ENCODE data around the gene ILRUN.
A peak's percentile ranks its signal among the peaks of the same experiment; 100 is the strongest.
"Not testable (repeated sequence)": the region's sequence is repeated elsewhere in the genome, so short reads cannot be mapped to it uniquely, and the experiment has no call there.

ILRUN gene

GRCh38 chr6:34723203-34723602, 26.6 kb upstream of the ILRUN start:
- H3K4me3 ChIP-seq (ENCODE audit: extremely low read depth, insufficient read depth, low read length, poor library complexity, severe bottlenecking) = no peak overlapping the region
- WGBS, 2 experiments (ENCODE audit: insufficient coverage in 2 of 2) = 53 to 100% methylated on average over 1 to 2 of the region's 2 CpGs
- H3K9me3 ChIP-seq (ENCODE audit: control insufficient read depth, low read length) = peaks cover 7% of the 10 kb centered on the region
- no peaks in the 10 kb centered on the region for H3K36me3 ChIP-seq (ENCODE audit: control insufficient read depth, insufficient read depth, low read length)
- peaks cover 5% of the 10 kb centered on the region for H3K4me1 ChIP-seq (ENCODE audit: control insufficient read depth, insufficient read depth, low read length, poor library complexity, severe bottlenecking)
- peak overlapping the region; percentile 3 for H3K27ac ChIP-seq (ENCODE audit: low read depth, low read length, severe bottlenecking)

- 91 to 93% methylated on average over 7 to 8 of the region's 8 CpGs for WGBS, 2 experiments (ENCODE audit: insufficient coverage in 2 of 2)
- Histone ChIP-seq H3K4me1 (ENCODE audit: control insufficient read depth, insufficient read depth, low read length, poor library complexity, severe bottlenecking) (peaks cover 5% of the 10 kb centered on the region), H3K4me3 (ENCODE audit: extremely low read depth, insufficient read depth, low read length, poor library complexity, severe bottlenecking) (no peak overlapping the region), H3K27ac (ENCODE audit: low read depth, low read length, severe bottlenecking) (no peak overlapping the region), H3K36me3 (ENCODE audit: control insufficient read depth, insufficient read depth, low read length) (no peaks in the 10 kb centered on the region), H3K9me3 (ENCODE audit: control insufficient read depth, low read length) (peaks cover 7% of the 10 kb centered on the region)
Observed at GRCh38 chr6:34722451-34722850, 25.9 kb upstream of the ILRUN start.

GRCh38 chr6:34720160-34720559, 23.6 kb upstream of the ILRUN start:
- 63 to 83% methylated on average over 1 of the region's 6 CpGs for whole genome bisulfite sequencing, 2 experiments (ENCODE audit: insufficient coverage in 2 of 2)
- H3K9me3 ChIP-seq (ENCODE audit: control insufficient read depth, low read length); H3K4me1 ChIP-seq (ENCODE audit: control insufficient read depth, insufficient read depth, low read length, poor library complexity, severe bottlenecking); H3K4me3 ChIP-seq (ENCODE audit: extremely low read depth, insufficient read depth, low read length, poor library complexity, severe bottlenecking); H3K36me3 ChIP-seq (ENCODE audit: control insufficient read depth, insufficient read depth, low read length): not testable (repeated sequence)
- H3K27ac ChIP-seq (ENCODE audit: low read depth, low read length, severe bottlenecking) = peak overlapping the region; percentile 24

- H3K27ac ChIP-seq (ENCODE audit: low read depth, low read length, severe bottlenecking); H3K4me1 ChIP-seq (ENCODE audit: control insufficient read depth, insufficient read depth, low read length, poor library complexity, severe bottlenecking); H3K4me3 ChIP-seq (ENCODE audit: extremely low read depth, insufficient read depth, low read length, poor library complexity, severe bottlenecking); H3K36me3 ChIP-seq (ENCODE audit: control insufficient read depth, insufficient read depth, low read length); H3K9me3 ChIP-seq (ENCODE audit: control insufficient read depth, low read length): not testable (repeated sequence)
- no CpG with 5 or more reads among the region's 9 CpGs for WGBS, 2 experiments (ENCODE audit: insufficient coverage in 2 of 2)
Observed at GRCh38 chr6:34719646-34720045, 23.1 kb upstream of the ILRUN start.

- H3K9me3 ChIP-seq (ENCODE audit: control insufficient read depth, low read length) = no peaks in the 10 kb centered on the region
- H3K4me1 ChIP-seq (ENCODE audit: control insufficient read depth, insufficient read depth, low read length, poor library complexity, severe bottlenecking) = peaks cover 5% of the 10 kb centered on the region
- H3K27ac ChIP-seq (ENCODE audit: low read depth, low read length, severe bottlenecking) = no peak overlapping the region
- WGBS, 2 experiments (ENCODE audit: insufficient coverage in 2 of 2) = 81% methylated on average over 4 of the region's 4 CpGs; no CpG with 5 or more reads in 1 of the 2 experiments
- H3K36me3 ChIP-seq (ENCODE audit: control insufficient read depth, insufficient read depth, low read length) = no peaks in the 10 kb centered on the region
- H3K4me3 ChIP-seq (ENCODE audit: extremely low read depth, insufficient read depth, low read length, poor library complexity, severe bottlenecking) = no peak overlapping the region
Observed at GRCh38 chr6:34718976-34719375, 22.4 kb upstream of the ILRUN start.

- Histone ChIP-seq H3K4me1 (ENCODE audit: control insufficient read depth, insufficient read depth, low read length, poor library complexity, severe bottlenecking) (peaks cover 5% of the 10 kb centered on the region), H3K27ac (ENCODE audit: low read depth, low read length, severe bottlenecking) (no peak overlapping the region), H3K36me3 (ENCODE audit: control insufficient read depth, insufficient read depth, low read length) (no peaks in the 10 kb centered on the region), H3K9me3 (ENCODE audit: control insufficient read depth, low read length) (no peaks in the 10 kb centered on the region), H3K4me3 (ENCODE audit: extremely low read depth, insufficient read depth, low read length, poor library complexity, severe bottlenecking) (no peak overlapping the region)
- WGBS, 2 experiments (ENCODE audit: insufficient coverage in 2 of 2) = no CpG with 5 or more reads among the region's 2 CpGs
Observed at GRCh38 chr6:34717466-34717865, 20.9 kb upstream of the ILRUN start.

GRCh38 chr6:34714663-34715062, 18.1 kb upstream of the ILRUN start:
- no peaks in the 10 kb centered on the region for H3K9me3 ChIP-seq (ENCODE audit: control insufficient read depth, low read length)
- no peak overlapping the region for H3K27ac ChIP-seq (ENCODE audit: low read depth, low read length, severe bottlenecking)
- peaks cover 5% of the 10 kb centered on the region for H3K4me1 ChIP-seq (ENCODE audit: control insufficient read depth, insufficient read depth, low read length, poor library complexity, severe bottlenecking)
- no peak overlapping the region for H3K4me3 ChIP-seq (ENCODE audit: extremely low read depth, insufficient read depth, low read length, poor library complexity, severe bottlenecking)
- H3K36me3 ChIP-seq (ENCODE audit: control insufficient read depth, insufficient read depth, low read length) = no peaks in the 10 kb centered on the region
- WGBS, 2 experiments (ENCODE audit: insufficient coverage in 2 of 2) = 100% methylated on average over 1 of the region's 4 CpGs

- H3K4me3 ChIP-seq (ENCODE audit: extremely low read depth, insufficient read depth, low read length, poor library complexity, severe bottlenecking); H3K4me1 ChIP-seq (ENCODE audit: control insufficient read depth, insufficient read depth, low read length, poor library complexity, severe bottlenecking); H3K27ac ChIP-seq (ENCODE audit: low read depth, low read length, severe bottlenecking); H3K36me3 ChIP-seq (ENCODE audit: control insufficient read depth, insufficient read depth, low read length); H3K9me3 ChIP-seq (ENCODE audit: control insufficient read depth, low read length): not testable (repeated sequence)
- whole genome bisulfite sequencing, 2 experiments (ENCODE audit: insufficient coverage in 2 of 2) = 88 to 93% methylated on average over 4 to 5 of the region's 7 CpGs
Observed at GRCh38 chr6:34712881-34713280, 16.3 kb upstream of the ILRUN start.

GRCh38 chr6:34709386-34709785, 12.8 kb upstream of the ILRUN start:
- Histone ChIP-seq H3K9me3 (ENCODE audit: control insufficient read depth, low read length) (no peaks in the 10 kb centered on the region), H3K4me3 (ENCODE audit: extremely low read depth, insufficient read depth, low read length, poor library complexity, severe bottlenecking) (no peak overlapping the region), H3K27ac (ENCODE audit: low read depth, low read length, severe bottlenecking) (no peak overlapping the region), H3K36me3 (ENCODE audit: control insufficient read depth, insufficient read depth, low read length) (no peaks in the 10 kb centered on the region), H3K4me1 (ENCODE audit: control insufficient read depth, insufficient read depth, low read length, poor library complexity, severe bottlenecking) (no peaks in the 10 kb centered on the region)
- WGBS, 2 experiments (ENCODE audit: insufficient coverage in 2 of 2) = 82 to 84% methylated on average over 2 to 5 of the region's 5 CpGs

GRCh38 chr6:34705241-34705640, 8.7 kb upstream of the ILRUN start:
- Histone ChIP-seq H3K36me3 (ENCODE audit: control insufficient read depth, insufficient read depth, low read length) (no peaks in the 10 kb centered on the region), H3K9me3 (ENCODE audit: control insufficient read depth, low read length) (no peaks in the 10 kb centered on the region), H3K4me1 (ENCODE audit: control insufficient read depth, insufficient read depth, low read length, poor library complexity, severe bottlenecking) (no peaks in the 10 kb centered on the region), H3K4me3 (ENCODE audit: extremely low read depth, insufficient read depth, low read length, poor library complexity, severe bottlenecking) (no peak overlapping the region), H3K27ac (ENCODE audit: low read depth, low read length, severe bottlenecking) (no peak overlapping the region)
- WGBS, 2 experiments (ENCODE audit: insufficient coverage in 2 of 2) = 88 to 94% methylated on average over 2 of the region's 3 CpGs

- H3K4me1 ChIP-seq (ENCODE audit: control insufficient read depth, insufficient read depth, low read length, poor library complexity, severe bottlenecking) = no peaks in the 10 kb centered on the region
- WGBS, 2 experiments (ENCODE audit: insufficient coverage in 2 of 2) = 86 to 90% methylated on average over 8 to 9 of the region's 9 CpGs
Observed at GRCh38 chr6:34701199-34701598, 4.6 kb upstream of the ILRUN start.

More at GRCh38 chr6:34701199-34701598, 4.6 kb upstream of the ILRUN start:
- Histone ChIP-seq H3K36me3 (ENCODE audit: control insufficient read depth, insufficient read depth, low read length) (no peaks in the 10 kb centered on the region), H3K9me3 (ENCODE audit: control insufficient read depth, low read length) (no peaks in the 10 kb centered on the region), H3K4me3 (ENCODE audit: extremely low read depth, insufficient read depth, low read length, poor library complexity, severe bottlenecking) (no peak overlapping the region), H3K27ac (ENCODE audit: low read depth, low read length, severe bottlenecking) (no peak overlapping the region)
